BLaER1 (cell line): ENCODE results near the gene NEUROD2.

ENCODE experiments used
- H3K27ac ChIP-seq: shearing (Covaris generic); formaldehyde crosslinking; 2 replicates; pipeline ENCODE4 v1.8.1; 2022
- H3K27me3 ChIP-seq: shearing (Covaris generic); formaldehyde crosslinking; 2 replicates; pipeline ENCODE4 v1.8.1; 2022
- H3K36me3 ChIP-seq: shearing (Covaris generic); formaldehyde crosslinking; 2 replicates; pipeline ENCODE4 v1.8.1; 2022
- H3K4me1 ChIP-seq: shearing (Covaris generic); formaldehyde crosslinking; 2 replicates; pipeline ENCODE4 v1.8.1; 2022
- H3K4me2 ChIP-seq: shearing (Covaris generic); formaldehyde crosslinking; 2 replicates; pipeline ENCODE4 v1.8.1; 2022
- H3K4me3 ChIP-seq: shearing (Covaris generic); formaldehyde crosslinking; 2 replicates; pipeline ENCODE4 v1.8.1; 2022
- H3K9ac ChIP-seq: shearing (Covaris generic); formaldehyde crosslinking; 2 replicates; pipeline ENCODE4 v1.8.1; 2022
- H3K9me3 ChIP-seq: shearing (Covaris generic); formaldehyde crosslinking; 2 replicates; pipeline ENCODE4 v1.8.1; 2022
- H4K20me1 ChIP-seq: shearing (Covaris generic); formaldehyde crosslinking; 2 replicates; pipeline ENCODE4 v1.8.1; 2022
- Cebpa-rat ChIP-seq: shearing (Covaris generic); IDR thresholded peaks from 2 replicates; pipeline ENCODE4 v1.8.1; 2022

The NEUROD2 gene

GRCh38 chr17:39581759-39582085 lies 26.0 kb downstream of the NEUROD2 start:
- Histone ChIP-seq H3K4me1 (peaks cover 3% of the 10 kb centered on the region), H3K9ac (no peak overlapping the region), H3K4me3 (no peak overlapping the region), H4K20me1 (no peaks in the 10 kb centered on the region), H3K9me3 (no peaks in the 10 kb centered on the region), H3K27ac (no peak overlapping the region), H3K36me3 (no peaks in the 10 kb centered on the region), H3K4me2 (no peak overlapping the region), H3K27me3 (no peaks in the 10 kb centered on the region)
- no peak for TF ChIP-seq Cebpa-rat

DNA sequence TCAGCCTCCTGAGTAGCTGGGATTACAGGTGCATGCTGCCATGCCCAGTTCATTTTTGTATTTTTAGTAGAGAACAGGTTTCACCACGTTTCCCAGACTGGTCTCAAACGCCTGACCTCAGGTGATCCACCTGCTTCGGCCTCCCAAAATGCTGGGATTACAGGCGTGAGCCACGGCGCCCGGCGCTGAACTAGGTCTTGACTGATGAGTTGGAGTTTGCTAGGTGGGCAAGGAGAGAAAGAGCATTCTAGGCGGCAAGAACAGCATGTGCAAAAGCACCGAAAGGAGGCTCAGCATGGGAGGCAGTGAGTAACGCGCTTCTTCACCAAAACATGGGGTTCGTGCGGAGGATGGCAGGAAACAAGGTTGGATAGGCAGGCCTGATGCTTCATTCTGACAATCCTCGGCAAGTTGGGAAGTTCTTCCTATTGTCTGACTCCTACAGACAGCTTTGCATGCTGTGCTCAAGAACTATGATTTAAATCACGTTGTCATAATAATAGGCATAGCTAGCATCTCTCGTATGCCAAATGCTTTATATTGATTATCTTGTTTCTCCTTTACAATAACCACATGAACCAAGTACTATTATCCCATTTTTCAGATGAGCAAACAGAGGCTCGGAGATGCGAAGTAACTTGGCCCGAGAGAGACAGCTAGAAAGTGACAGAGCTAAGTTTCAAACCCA lies 26.5 kb downstream of the NEUROD2 start:
- H4K20me1 ChIP-seq, result no peaks in the 10 kb centered on the region
- H3K4me3 ChIP-seq, result no peak overlapping the region

GRCh38 chr17:39580082-39580468 lies 27.6 kb downstream of the NEUROD2 start:
- Histone ChIP-seq H3K4me1 (peaks cover 15% of the 10 kb centered on the region), H3K4me3 (no peak overlapping the region), H3K9me3 (no peaks in the 10 kb centered on the region), H3K9ac (no peak overlapping the region), H3K27me3 (no peaks in the 10 kb centered on the region), H3K27ac (no peak overlapping the region), H3K4me2 (no peak overlapping the region), H4K20me1 (no peaks in the 10 kb centered on the region), H3K36me3 (no peaks in the 10 kb centered on the region)
- TF ChIP-seq Cebpa-rat, result no peak

More for the DNA sequence above, 26.5 kb downstream of the NEUROD2 start:
- no peak overlapping the region for H3K9ac ChIP-seq
- H3K27me3 ChIP-seq, result no peaks in the 10 kb centered on the region
- H3K4me1 ChIP-seq, result peaks cover 8% of the 10 kb centered on the region
- no peak overlapping the region for H3K4me2 ChIP-seq
- no peak for TF ChIP-seq Cebpa-rat
- H3K27ac ChIP-seq, result no peak overlapping the region
- H3K36me3 ChIP-seq, result no peaks in the 10 kb centered on the region
- H3K9me3 ChIP-seq, result no peaks in the 10 kb centered on the region

GRCh38 chr17:39579318-39580081 lies 28.2 kb downstream of the NEUROD2 start:
- Histone ChIP-seq H3K4me2 (no peak overlapping the region), H3K27ac (no peak overlapping the region), H3K9me3 (no peaks in the 10 kb centered on the region), H3K4me1 (peaks cover 15% of the 10 kb centered on the region), H3K4me3 (no peak overlapping the region), H3K27me3 (no peaks in the 10 kb centered on the region), H3K36me3 (no peaks in the 10 kb centered on the region), H4K20me1 (no peaks in the 10 kb centered on the region), H3K9ac (no peak overlapping the region)
- TF ChIP-seq Cebpa-rat, result no peak

- no peaks in the 10 kb centered on the region for H3K27me3 ChIP-seq
- H3K9me3 ChIP-seq, result no peaks in the 10 kb centered on the region
- H3K27ac ChIP-seq, result no peak overlapping the region
- H3K4me3 ChIP-seq, result no peak overlapping the region
- no peaks in the 10 kb centered on the region for H3K36me3 ChIP-seq
- H4K20me1 ChIP-seq, result no peaks in the 10 kb centered on the region
- peaks cover 25% of the 10 kb centered on the region for H3K4me1 ChIP-seq
- H3K9ac ChIP-seq, result no peak overlapping the region
- TF ChIP-seq Cebpa-rat, result no peak
- no peak overlapping the region for H3K4me2 ChIP-seq
These were observed 29.4 kb downstream of the NEUROD2 start for GRCh38 chr17:39578272-39578671.

DNA sequence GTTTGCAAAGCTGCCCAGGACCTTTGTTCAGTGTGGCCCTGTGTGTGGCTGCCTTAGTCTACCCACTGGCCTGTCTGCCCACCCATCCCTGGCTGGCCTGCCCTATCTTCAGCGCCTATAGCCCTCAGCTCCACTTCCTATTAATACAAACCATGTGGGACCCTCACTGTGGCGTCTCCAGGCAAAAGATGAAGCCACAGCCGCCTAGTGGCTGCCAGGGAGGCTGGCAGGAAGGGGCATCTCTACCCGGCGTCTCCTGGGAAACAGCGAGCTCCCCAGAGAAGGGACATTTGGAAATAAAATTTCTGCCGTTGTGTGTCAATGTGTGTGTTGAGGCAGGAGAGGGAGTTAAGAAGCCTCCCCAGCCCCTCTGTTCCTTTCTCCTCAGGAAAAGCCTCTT lies 31.5 kb downstream of the NEUROD2 start:
- Histone ChIP-seq H3K9me3 (no peaks in the 10 kb centered on the region; the same call in 1 of the 2 replicates), H3K9ac (no peak overlapping the region), H3K27me3 (no peaks in the 10 kb centered on the region), H3K4me2 (peak overlapping the region; percentile 72), H3K27ac (no peak overlapping the region), H3K4me3 (no peak overlapping the region), H3K36me3 (no peaks in the 10 kb centered on the region), H3K4me1 (peaks cover 30% of the 10 kb centered on the region), H4K20me1 (no peaks in the 10 kb centered on the region)
- TF ChIP-seq Cebpa-rat, result no peak

- Histone ChIP-seq H3K27ac (peak overlapping the region; percentile 51), H3K4me2 (peak overlapping the region; percentile 96), H3K4me1 (peaks cover 30% of the 10 kb centered on the region), H3K36me3 (peaks cover 24% of the 10 kb centered on the region), H3K9me3 (peaks cover 6% of the 10 kb centered on the region; the same call in 1 of the 2 replicates), H3K4me3 (peak overlapping the region; percentile 73), H3K9ac (peak overlapping the region; percentile 78), H4K20me1 (no peaks in the 10 kb centered on the region), H3K27me3 (no peaks in the 10 kb centered on the region)
- TF ChIP-seq Cebpa-rat, result no peak
These were observed 34.0 kb downstream of the NEUROD2 start for GRCh38 chr17:39573447-39574298.

DNA sequence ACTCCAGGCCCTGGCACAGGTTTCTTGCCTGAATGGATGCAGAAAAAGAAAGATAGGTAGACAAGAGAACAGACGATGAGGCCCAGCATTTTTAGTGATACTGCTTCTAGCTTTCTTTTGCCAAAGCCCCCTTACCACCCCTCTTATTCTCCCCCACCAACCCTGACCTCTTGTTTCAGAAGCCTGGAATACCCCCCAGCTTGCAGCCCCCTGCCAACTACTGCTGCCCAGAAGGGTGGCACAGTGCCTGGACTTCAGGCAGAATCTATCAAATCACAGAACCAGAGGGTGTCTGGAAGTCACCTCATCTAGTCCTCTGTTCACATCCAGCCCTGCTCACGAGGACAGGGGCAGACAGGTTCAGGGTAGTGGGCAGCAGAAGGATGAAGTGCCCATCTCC lies 35.6 kb downstream of the NEUROD2 start:
- Histone ChIP-seq H3K27ac (no peak overlapping the region), H3K4me2 (no peak overlapping the region), H3K36me3 (peaks cover 39% of the 10 kb centered on the region), H4K20me1 (no peaks in the 10 kb centered on the region), H3K9ac (no peak overlapping the region), H3K4me1 (peaks cover 30% of the 10 kb centered on the region), H3K4me3 (no peak overlapping the region), H3K9me3 (peaks cover 6% of the 10 kb centered on the region; the same call in 1 of the 2 replicates), H3K27me3 (no peaks in the 10 kb centered on the region)
- no peak for TF ChIP-seq Cebpa-rat

- peaks cover 6% of the 10 kb centered on the region; the same call in 1 of the 2 replicates for H3K9me3 ChIP-seq
- no peak overlapping the region for H3K9ac ChIP-seq
- H3K4me3 ChIP-seq, result no peak overlapping the region
- peaks cover 21% of the 10 kb centered on the region for H3K4me1 ChIP-seq
- TF ChIP-seq Cebpa-rat, result no peak
- H3K4me2 ChIP-seq, result no peak overlapping the region
- H3K27ac ChIP-seq, result no peak overlapping the region
- no peaks in the 10 kb centered on the region for H3K27me3 ChIP-seq
- peaks cover 67% of the 10 kb centered on the region for H3K36me3 ChIP-seq
- H4K20me1 ChIP-seq, result peaks cover 3% of the 10 kb centered on the region; the same call in 1 of the 2 replicates
These were observed 38.6 kb downstream of the NEUROD2 start for GRCh38 chr17:39569126-39569525.
